Measurements from ENCODE around the gene PGLYRP1.

PGLYRP1 gene, protein sequence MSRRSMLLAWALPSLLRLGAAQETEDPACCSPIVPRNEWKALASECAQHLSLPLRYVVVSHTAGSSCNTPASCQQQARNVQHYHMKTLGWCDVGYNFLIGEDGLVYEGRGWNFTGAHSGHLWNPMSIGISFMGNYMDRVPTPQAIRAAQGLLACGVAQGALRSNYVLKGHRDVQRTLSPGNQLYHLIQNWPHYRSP

DNA sequence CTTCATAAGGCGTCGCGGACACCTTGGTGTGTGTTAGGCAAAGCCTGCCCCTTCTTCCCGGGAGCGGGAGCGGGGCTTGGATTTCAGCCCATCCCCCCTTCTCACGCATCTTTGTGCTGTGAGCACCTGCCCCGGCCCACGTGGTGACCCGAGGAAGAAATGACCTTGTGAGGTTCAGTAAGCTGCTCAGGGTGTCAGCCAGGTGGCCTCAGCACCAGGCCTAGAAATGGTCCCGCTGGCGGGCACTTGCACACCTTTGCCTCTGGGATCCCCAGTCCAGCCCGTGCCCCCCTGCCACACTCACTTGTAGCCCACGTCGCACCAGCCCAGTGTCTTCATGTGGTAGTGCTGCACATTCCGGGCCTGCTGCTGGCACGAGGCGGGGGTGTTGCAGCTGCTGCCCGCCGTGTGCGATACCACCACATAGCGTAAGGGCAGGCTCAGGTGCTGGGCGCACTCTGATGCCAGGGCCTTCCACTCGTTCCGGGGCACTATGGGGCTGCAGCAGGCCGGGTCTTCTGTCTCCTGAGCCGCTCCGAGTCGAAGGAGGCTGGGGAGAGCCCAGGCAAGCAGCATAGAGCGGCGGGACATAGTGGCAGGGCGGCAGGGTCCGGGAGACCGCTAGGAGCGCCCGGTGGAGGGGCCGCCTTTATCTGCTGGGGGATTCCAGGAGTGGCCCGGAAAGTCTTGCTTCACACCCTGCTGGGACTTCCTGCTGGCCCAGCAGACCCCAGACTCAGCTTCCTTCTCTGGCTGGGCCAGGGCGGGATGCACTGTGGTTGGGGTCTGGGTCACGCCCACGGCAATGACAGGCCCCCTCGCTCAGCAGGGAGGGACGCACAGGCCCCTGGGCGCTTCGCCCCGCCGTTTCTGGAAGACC, at the start of gene PGLYRP1:
PGLYRP1 (minus strand) TSS at position 623 of the 880 bp plus-strand sequence; CDS start at position 591, 32 bp downstream.
- DNase-seq (ENCODE audit: low spot score) = no peak

DNA sequence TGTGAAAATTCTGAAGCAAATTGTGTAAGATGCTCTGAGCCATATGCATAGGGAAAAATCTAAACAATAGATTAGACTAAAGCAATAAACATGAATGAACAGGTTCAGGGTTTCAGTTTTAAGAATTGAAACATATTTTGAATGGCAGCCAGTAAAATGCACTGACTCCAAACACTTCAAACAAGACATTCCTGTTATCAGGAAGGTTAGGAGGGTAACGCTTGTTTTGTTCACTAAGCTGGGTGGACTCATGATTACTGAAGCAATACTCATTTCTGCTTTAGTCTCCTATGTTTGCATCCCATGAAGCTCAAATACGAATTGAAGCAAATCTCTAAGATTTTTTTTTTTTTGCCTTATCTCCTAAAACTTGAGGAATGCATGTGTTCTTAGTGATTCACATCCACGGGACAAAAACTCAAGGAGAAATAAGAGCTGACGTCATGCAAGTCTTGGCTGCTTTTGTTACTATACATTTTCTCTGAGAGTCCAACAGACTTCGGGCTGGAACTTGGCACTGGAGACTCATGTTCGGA, 47.0 kb upstream of the PGLYRP1 start:
- DNase-seq (ENCODE audit: low spot score) = peak; percentile 41

DNA sequence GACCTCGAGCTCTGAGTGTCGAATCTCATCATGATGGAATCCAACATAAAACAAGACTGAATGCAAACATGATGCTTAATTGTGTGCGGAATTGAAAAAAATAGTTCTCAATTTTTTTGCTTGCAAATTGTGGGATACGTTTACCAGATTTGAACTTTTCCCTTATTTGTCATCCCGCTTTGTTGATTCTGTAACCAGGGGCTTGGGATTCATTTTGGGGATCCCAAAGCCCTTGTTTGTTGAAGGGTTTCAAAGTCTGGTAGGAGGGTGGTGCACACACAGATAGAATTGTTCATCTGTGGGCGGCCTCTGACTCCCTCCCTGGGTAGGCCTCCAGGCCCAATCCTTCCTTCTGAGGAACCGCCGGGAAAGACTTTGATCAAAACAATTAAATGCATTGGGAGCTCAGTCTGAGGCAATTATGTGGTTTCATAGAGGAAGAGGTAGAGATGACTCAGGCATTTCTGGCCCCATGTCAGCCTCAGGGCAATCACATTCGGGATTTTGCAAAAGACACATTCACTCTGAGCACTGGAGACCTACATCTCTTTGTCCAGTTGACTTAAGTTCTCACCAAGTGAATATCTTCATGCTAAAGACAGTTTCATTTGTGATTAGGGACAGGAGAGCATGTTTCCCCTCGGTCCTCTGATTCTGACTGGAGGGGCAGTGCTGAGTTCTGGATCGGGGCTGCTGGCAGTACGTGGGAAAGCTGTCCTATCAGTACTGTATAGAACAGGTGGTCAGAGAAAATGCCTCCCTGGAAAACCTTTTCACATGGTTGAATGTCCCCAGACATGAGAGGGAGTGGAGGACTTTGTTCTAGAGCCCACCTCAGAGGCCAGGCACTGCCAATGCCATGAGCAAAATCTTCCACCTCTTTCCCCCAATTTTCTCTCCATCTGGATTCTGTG, 45.7 kb upstream of the PGLYRP1 start:
- peak; percentile 68 for DNase-seq (ENCODE audit: low spot score)

DNA sequence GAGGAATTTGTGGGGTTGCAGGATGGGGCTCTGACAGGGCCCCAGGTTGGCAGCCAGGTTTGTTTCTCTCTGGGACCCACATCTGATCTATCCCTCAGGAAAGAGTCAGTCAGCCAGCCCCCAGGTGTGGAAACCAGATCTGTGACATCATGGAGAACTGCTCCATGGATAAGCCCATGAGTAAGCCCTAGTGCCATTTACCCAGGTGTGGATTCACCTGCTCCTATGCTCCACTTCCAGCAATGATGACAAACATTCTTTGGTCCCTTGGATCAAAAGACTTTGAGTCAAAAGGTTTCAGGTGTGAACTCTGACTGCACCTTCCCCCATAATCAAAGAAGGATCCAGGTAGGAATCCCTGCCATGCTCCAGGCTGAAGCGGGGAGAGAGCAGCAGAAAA, 44.8 kb upstream of the PGLYRP1 start:
- DNase-seq (ENCODE audit: low spot score) = no peak

DNA sequence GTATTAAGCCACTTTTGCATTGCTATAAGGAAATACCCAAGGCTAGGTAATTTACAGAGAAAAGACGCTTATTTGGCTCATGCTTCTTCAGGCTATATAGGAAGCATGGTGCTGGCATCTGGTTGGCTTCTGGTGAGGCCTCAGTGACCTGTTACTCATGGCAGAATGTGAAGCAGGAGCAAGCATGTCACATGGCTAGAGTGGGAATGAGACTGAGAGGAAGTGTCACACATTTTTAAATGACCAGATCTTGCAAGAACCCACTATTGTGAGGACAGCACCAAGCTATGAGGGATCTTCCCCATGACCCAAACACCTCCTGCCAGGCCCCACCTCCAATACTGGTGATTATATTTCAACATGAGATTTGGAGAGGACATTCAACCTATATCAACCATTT, 43.6 kb upstream of the PGLYRP1 start:
- no peak for DNase-seq (ENCODE audit: low spot score)

DNA sequence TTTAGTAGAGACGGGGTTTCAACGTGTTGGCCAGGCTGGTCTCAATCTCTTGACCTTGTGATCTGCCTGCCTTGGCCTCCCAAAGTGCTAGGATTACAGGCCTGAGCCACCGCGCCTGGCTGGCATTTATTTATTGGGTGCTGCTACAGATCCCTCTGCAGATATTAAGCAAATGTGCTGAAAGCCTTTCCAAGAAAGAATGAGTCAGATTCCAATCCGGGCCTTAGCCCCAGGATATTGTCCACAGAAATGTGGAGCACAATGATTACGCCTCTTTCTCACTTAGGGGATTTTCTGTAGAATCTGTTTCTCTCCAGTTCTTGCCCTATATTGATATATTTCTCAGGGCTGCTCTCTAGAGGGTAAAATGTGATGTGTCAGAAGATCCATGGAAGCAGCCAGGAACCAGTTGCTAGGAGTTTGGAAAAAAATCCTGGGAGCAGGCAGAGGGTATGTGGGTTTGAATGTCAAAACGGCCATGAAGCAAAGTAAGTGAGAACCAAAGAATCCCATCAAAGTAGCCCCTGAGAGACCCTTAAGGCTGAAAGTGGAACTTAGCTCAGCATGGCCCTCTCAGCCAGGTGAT, 42.7 kb upstream of the PGLYRP1 start:
- no peak for DNase-seq (ENCODE audit: low spot score)

DNA sequence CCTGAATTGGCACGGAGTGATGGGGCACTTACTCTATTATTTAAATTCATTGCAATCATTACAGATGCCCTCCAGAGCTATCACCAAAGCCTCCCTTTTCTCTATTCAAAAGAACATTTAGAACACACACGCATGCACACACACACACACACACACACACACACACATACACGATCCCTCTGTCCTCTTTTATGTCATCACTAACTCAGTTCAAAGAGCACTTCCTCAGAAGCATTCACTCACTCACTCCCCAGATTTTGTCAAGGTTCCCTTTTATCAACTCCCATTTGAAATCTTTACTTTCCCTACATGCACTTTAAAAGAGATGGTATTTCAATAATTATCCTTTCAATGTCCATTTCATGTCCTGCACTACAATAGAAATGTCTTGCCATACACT, 40.3 kb upstream of the PGLYRP1 start:
- no peak for DNase-seq (ENCODE audit: low spot score)

DNA sequence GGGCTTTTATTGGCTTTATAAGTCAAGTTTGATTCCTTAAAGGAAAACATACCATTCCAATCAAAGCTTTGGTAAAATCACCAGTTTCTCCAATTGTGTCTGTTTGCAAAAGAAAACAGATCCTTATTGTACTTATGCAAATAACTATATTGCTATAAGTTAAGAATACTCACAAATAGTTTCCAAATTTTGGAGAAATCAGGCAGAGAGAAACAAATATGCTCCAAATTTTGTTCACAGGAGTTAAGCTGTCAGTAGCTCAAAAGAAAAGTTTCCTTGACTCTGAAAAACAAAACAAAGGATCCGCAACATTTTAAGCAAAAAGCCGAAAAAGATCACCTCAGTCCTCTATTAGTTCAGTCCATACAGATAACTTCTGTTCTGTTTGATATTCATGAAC, 37.2 kb upstream of the PGLYRP1 start:
- no peak for DNase-seq (ENCODE audit: low spot score)

DNA sequence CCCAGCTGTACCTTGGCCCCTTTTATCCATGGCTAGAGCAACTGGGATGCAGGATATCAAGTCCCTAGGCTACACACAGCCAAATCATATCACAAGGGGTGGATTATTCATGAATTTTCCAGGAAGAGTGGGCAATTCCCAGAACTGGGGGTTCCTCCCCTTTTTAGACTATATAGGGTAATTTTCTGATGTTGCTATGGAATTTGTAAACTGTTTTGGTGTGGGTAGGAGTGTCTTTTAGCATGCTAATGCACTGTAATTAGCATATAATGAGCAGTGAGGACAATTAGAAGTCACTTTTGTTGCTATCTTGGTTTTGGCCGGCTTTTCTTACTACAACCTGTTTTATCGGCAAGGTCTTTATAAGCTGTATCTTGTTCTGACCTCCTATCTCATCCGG, 35.9 kb upstream of the PGLYRP1 start:
- DNase-seq (ENCODE audit: low spot score) = no peak

DNA sequence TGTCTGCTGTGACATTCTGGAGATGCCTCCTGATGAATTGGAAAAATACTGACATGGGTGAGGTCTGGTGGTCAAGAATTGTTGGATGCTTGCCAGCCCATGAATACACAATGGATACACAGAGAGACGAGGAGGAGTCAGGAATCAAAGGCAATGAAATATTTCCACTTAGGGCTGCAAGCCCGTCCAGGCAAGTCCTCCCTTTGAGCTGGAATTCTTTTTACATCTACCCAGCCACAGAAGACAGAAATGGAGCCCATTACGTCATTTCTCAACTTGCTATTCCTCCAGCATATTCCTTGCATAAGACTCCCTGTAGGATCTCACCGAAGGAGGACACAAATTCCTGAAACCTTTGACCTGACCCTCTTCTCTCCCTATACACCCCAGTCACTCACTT, 33.7 kb upstream of the PGLYRP1 start:
- no peak for DNase-seq (ENCODE audit: low spot score)

DNA sequence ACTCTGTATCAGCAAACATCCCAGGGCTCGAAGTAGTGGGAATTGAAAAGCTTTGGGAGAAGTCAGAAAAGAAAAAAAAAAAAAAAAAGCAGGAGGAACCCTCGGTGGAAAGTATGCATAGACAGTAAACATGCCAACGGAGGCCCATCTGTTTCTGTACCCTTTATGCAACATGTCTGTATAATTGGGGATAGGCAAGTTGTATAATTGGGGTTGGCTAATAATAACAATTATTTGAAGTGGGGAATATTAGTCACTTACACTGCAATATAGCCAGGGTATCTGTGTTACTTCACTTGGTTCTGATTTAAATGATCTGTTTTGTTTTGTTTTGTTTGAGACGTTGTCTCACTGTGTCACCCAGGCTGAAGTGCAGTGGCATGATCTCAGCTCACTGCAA, 30.0 kb upstream of the PGLYRP1 start:
- no peak for DNase-seq (ENCODE audit: low spot score)

DNA sequence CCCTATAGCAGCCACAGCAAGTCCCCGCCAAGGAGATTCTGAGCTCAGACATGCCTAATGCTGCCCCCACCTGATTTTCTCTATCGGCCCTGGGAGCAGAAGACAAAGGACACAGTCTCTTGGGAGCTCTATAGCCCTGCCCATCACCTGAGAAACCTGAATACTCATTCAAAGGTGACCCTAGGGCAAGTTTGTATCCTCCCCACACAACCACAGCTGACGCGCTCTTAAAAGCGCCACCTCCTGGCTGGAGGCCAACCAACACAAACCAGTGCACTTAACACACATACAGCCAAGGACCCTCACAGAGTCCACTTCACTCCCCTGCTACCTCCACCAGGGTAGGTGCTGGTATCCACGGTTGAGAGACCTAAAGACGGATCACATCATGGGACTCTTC, 26.7 kb upstream of the PGLYRP1 start:
- no peak for DNase-seq (ENCODE audit: low spot score)

DNA sequence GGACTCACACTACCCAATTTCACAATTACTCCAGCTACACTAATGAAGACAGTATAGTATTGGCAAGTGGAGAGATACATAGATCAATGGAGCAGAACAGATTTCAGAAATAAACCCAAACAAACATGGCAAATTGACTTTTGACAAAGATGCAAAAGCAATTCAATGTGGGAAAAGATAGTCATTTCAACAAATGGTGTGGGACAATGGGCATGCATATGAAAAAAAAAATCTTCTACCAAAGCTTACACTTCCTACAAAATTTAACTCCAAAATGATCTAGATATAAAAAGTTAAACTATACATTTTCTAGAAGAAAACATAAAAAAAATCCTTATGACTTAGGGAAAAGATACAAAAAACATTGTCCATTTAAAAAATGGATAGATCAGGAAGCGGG, 20.7 kb upstream of the PGLYRP1 start:
- no peak for DNase-seq (ENCODE audit: low spot score)

DNA sequence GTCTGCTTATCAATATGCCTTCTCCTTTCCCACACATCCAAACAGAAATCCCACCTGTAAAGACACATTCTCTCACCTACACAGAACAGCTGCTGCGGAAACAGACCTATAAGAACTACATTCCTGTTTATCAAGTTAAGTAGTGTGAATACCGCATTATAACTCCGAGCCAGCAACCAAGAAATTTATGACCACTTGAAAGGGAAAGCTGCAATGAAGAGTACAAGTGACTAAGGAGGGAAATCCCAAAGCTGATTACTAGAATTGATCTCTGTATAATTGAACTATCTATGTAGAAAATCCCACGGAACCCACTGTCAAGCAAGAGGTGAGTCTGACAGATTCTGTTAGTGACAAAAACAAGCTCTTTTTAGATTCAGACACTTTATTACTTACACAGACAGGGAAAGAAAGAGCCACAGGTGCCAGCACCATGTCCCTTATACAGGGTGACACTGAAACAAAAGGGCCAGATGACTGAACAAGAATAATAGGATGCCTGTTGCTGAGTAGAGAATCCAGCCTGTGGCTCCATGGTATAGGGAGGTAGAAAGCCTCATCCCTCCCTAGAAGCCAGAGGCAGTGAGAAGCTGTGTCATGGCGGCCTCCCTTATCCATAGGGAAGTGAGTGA, 19.5 kb upstream of the PGLYRP1 start:
- no peak for DNase-seq (ENCODE audit: low spot score)

DNA sequence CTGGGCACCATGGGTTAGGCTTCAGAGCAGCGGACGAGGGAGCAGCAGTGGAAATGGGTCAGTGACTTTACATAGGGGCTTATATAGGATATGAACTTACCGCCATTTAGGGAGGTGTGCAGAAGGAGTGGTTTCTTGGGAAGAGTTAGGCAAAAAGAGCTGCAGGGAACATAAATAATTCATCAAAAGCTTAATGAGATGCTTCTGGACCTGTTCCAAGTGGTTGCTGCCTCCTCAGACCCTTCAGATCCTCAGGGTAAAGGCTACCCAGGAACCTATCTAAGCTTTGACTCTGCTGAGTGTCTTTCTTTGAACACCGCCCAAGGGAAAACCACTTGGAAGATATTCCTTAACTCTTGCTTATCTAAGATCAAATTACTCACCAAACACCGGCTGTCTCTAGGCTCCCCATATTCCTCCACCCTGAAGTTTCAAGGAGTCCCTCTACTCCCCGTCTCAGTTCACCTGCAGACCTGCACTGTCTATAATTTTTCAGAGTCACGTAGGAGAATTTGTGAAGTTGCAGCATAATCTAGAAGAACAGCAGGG, 18.2 kb upstream of the PGLYRP1 start, which contains the start of gene IGFL4:
IGFL4 (minus strand) TSS at position 51 of the 549 bp plus-strand sequence; CDS start at position 11, 40 bp downstream.
- no peak for DNase-seq (ENCODE audit: low spot score)

DNA sequence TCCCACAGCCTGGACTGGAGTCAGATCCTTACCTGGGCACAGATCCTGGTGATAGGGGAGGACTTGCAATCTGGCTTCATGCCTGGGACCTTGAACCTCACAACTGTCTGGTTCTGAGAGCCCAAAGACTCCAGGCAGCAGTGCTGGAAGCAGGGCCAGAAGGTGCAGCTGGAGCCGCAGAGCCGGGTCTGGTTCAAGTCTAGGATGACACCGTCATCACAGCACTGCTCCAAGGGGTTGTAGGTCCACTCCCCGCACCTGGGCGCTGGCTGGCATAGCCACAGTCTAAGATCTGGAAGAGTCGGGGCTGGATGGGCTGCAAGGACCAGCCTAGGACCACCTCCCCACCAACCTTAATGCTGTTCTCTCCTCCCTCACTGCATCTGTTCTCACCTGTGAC, 17.3 kb upstream of the PGLYRP1 start:
- no peak for DNase-seq (ENCODE audit: low spot score)

DNA sequence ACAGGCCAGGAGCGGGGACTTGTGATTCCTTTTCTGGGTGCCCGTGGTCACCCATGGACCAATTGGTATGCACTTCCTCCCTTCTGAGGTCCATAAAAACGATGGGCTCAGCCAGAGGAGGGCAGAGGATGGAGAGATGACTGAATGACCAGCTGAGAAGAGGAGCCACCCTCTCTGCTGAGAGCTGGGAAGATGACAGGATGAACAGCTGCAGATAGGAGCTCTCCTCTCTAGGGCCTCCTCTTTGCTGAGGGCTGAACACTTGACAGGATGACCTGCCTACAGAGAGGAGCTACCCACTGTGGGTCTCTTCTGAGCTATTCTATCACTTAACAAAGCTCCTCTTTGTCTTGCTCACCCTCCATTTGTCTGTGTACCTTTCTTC, 13.9 kb upstream of the PGLYRP1 start:
- no peak for DNase-seq (ENCODE audit: low spot score)

DNA sequence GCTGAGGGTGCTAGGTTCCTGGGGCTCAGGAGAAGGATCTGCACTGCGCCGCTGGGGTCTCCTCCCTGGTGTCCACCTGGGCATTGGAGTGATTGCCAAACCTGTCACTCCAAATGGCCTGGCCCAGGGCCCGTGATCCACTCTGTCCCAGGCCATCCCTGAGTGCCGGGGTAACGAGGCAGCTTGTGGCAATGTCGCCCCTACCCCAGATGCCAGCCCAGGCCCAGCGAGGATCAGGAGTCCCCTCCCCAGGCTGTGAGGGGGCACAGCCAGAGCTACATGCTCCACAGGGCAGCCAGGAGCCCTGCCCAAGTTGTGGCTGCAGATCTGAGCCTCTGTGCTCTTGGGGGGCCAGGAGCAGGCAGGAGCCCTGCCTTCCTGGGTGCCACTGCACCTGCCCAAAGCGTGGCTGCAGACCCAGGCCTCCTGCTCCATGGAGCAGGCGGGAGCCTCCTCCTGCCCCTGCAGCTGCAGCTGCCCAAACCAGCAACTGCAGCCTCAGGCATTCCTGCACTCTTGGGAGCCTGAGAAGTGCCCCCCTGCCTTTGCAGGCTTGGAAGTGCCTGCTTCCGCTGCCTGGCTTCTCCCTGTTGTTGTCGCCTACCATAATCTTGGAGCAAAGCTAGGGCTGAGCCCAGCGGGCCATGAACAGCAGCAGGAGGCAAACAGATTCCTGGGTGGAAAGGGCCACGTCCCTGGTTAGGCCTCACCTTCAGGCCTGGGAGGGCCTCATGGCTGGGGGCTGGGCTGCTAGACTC, 13.3 kb upstream of the PGLYRP1 start:
- no peak for DNase-seq (ENCODE audit: low spot score)

DNA sequence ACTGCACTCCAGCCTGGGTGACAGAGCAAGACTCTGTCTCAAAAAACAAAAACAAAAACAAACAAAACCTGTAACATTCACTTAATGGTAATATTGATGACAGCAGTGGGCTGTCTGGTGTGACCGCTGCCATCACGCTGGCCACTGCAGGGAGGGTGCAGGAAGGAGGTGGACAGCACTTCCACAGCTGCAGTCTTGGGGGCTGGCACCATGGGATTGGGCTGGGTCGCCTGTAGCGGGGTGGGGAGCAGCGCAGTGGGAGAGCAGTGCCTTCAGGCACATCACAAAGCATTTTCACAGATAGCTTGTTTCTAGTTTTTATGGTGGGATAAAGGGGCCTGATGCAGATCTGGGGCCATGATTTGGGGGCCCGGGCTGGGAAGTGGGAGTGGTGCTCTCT, 12.7 kb upstream of the PGLYRP1 start:
- DNase-seq (ENCODE audit: low spot score) = no peak

DNA sequence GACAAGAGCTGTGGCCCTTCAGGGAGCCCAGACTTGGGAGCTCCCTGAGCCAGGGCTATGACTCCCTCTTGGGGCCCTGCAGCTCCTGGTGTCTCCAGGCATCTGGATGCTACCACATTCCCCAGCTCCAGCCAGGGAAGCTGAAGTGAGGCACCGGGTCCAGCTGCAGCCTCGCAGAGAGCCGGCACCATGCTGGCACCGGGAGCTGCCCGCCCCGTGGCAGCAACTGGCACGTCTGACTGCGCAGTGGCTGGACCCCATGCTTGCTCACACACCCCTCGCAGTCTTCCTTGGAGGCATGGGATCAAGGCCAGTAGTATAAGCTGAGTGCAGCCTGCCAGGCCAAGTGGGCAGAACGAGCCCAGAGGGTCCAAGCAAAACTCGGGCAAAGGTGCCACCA, 10.5 kb upstream of the PGLYRP1 start:
- DNase-seq (ENCODE audit: low spot score) = no peak
